NCI-H446 treated with DMSO at 0.1 percent for 48 hours (cell line): ENCODE data around the gene PRXL2A.
"Not testable (repeated sequence)": the region's sequence is repeated elsewhere in the genome, so short reads cannot be mapped to it uniquely, and the experiment has no call there.

Experiments used
- DNase-seq: peaks from one replicate; lab custom pipeline; 2025; lab: John Stamatoyannopoulos, UW

The PRXL2A gene

GRCh38 chr10:80474941-80475340 is 66.6 kb downstream of the PRXL2A start:
- DNase-seq = no peak

DNA sequence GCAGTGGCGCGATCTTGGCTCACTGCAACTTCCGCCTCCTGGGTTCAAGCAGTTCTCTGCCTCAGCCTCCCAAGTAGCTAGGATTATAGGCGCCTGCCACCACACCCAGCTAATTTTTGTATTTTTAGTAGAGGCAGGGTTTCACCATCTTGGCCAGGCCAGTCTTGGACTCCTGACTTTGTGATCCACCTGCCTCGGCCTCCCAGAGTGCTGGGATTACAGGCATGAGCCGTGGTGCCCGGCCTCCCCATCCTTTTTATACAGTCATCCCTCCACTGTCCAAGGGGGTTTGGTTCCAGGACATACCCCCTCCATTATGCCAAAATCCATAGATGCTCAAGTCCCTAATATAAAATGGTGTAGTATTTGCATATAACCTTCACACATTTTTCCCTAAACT is 67.3 kb downstream of the PRXL2A start:
- DNase-seq = not testable (repeated sequence)

- no peak for DNase-seq
Observed at GRCh38 chr10:80476685-80477084, 68.3 kb downstream of the PRXL2A start.

DNA sequence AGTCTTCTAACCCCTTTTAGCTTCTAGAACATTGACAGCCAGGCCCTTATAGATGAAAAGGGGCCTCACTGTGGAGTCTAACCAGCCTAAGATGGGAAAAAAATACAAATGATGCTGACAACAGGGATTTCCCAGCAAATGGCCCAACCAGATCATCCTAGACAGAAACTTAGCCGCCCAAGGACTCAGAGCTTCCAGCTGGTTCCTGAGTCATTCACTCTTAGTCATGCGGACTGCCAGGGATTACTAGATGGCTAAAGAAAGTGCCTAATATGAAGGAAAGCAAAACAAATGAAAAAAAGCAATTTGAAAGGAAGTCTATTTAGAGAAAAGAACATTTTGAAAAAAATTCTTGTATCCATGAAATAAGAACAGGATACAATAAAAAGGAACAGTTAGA is 69.5 kb downstream of the PRXL2A start:
- DNase-seq = no peak

- DNase-seq = not testable (repeated sequence)
Observed at GRCh38 chr10:80480373-80480772, 72.0 kb downstream of the PRXL2A start.

DNA sequence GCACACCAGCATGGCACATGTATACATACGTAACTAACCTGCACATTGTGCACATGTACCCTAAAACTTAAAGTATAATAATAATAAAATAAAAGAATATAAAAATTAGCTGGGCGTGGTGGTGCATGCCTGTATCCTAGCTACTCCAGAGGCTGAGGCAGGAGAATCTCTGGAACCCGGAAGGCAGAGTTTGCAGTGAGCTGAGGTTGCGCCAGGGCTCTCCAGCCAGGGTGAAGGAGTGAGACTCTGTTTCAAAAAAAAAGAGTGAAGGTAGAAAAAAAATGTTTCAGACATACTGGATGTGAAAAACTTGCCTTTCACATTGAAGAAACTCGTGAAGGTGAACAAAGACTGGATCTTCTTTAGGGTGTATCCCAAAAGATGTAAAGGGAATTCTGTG is 72.5 kb downstream of the PRXL2A start:
- no peak for DNase-seq

- DNase-seq = no peak
Observed at GRCh38 chr10:80484243-80484642, 75.9 kb downstream of the PRXL2A start.

DNA sequence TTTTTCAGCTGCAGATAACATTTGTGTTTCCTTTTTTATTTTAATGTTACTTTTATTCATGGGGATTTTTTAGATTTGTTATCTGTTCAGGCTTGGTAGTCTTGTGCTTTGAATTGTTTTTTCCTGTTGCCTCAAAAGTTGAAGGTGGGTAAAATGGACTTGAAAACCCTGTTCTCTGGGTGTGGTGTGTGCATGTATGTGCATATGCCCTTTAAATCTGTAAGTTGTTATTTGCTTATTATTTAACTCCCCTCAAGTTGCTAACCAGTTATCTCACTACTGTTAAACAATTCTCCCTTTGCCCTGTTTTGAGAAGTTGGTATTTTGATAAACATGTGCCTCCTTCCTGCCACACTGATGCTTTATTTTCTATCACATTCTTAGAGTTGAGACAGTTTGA is 76.3 kb downstream of the PRXL2A start:
- no peak for DNase-seq

DNA sequence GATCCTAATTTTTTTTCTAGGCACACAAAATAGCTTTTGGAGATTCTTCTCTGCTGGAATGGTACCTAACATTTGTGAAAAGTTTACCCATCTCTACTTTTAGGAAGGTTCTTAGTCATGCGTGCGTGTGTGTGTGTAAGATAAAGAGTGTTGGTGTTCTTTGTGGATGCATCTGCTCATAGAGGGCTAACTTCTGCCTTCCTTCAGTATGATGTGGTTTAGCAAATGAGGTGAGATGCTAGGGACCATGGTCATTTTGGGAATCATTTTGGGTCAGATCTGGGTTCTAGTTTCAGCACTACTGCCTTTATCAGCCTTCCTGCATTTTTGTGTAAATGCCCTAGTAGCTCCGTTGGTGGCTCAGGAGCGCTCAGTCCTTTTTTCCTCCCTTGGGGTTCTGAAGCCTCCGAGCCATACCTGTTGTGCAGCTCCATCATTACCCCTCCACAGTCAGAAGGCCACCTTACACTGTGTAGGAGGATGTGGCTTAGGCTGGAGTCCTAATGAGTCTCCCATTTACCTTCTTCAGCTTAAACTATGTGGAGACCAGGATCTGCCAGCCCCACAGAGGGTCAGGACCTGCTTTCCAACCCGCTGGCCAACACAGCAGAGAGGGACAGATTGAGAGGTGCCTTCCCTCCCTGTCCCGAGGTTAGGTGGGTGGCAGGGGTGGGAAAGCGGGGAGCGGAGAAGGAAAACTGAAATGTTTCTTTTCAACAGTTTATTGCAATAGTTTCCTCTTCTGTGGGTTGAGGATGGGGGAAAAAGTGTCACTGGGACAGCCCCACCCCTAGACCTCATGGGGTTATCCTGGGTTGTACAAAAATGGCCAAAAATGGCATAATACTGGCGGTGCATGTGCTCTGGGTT is 77.0 kb downstream of the PRXL2A start:
- DNase-seq = no peak

- no peak for DNase-seq
Observed at GRCh38 chr10:80485946-80486764, 77.8 kb downstream of the PRXL2A start.
